ENCODE measurements around the gene SLC13A3. TPM values are rescaled to one million over a fixed set of nuclear protein-coding genes. Genes with fewer than 3 reads are reported as not detected.

Gene SLC13A3
- total RNA-seq, 1 experiment from 2014 or later, result 17.5 TPM

- no peak overlapping the region for H2AFZ ChIP-seq (ENCODE audit: low read length)
- H2BK20ac ChIP-seq (ENCODE audit: low read depth, low read length, poor library complexity, severe bottlenecking), result no peak overlapping the region
- Mint-ChIP-seq H3K36me3 (ENCODE audit: insufficient read depth in 1 of 3, low read depth in 3 of 3) (peaks cover 1 to 6% (median 2%) of the 10 kb centered on the region in 3 experiments; a peak in 4 of 7 replicates), H3K27me3 (ENCODE audit: low read depth) (peaks cover 2% of the 10 kb centered on the region; the same call in 1 of the 2 replicates), H3K27ac (no peak overlapping the region; a peak in 1 of 7 replicates), H3K9me3 (no peaks in the 10 kb centered on the region; a peak in 2 of 5 replicates), H3K4me3 (no peak overlapping the region), H3K4me1 (peaks cover 35 to 40% of the 10 kb centered on the region in 2 experiments)
- no peaks in the 10 kb centered on the region for H3K9me3 ChIP-seq (ENCODE audit: control insufficient read depth, low read depth, low read length)
- no peak overlapping the region for H4K8ac ChIP-seq (replicated peaks; ENCODE audit: insufficient read length, low read depth, low read length)
- H3K27ac ChIP-seq (ENCODE audit: insufficient read length, low read depth, low read length), result no peak overlapping the region
- H3K27me3 ChIP-seq (ENCODE audit: insufficient read depth, low read length), result no peaks in the 10 kb centered on the region
- no peaks in the 10 kb centered on the region for H3K4me1 ChIP-seq (ENCODE audit: insufficient read depth, low read length)
- H3T11ph ChIP-seq (ENCODE audit: low read length), result no peak overlapping the region
- H4K20me1 ChIP-seq (ENCODE audit: control insufficient read depth, insufficient read depth, insufficient read length), result peaks cover 3% of the 10 kb centered on the region
- DNase-seq, result no peak
- no peak overlapping the region for H2BK15ac ChIP-seq (ENCODE audit: low read depth, low read length)
- H2AK5ac ChIP-seq (ENCODE audit: insufficient read length, low read length), result no peak overlapping the region
- H4K91ac ChIP-seq (ENCODE audit: insufficient read length, low read depth, low read length), result no peak overlapping the region
- H3K4ac ChIP-seq (ENCODE audit: low read depth, low read length), result no peak overlapping the region
- H2BK120ac ChIP-seq (ENCODE audit: low read depth, low read length, poor library complexity, severe bottlenecking), result no peak overlapping the region
- H3K56ac ChIP-seq (ENCODE audit: insufficient read length, low read depth, low read length), result no peak overlapping the region
- no peak overlapping the region for H2BK5ac ChIP-seq (ENCODE audit: insufficient read length, low read length)
- no peak overlapping the region for H4K5ac ChIP-seq (ENCODE audit: insufficient read length, low read depth, low read length)
- H3K4me2 ChIP-seq (ENCODE audit: insufficient read depth, insufficient read length, low read length), result no peak overlapping the region
- H3K14ac ChIP-seq (ENCODE audit: insufficient read depth, low read length), result no peak overlapping the region
- H3K23ac ChIP-seq (ENCODE audit: insufficient read length, low read depth, low read length), result no peak overlapping the region
- no peak overlapping the region for H3K18ac ChIP-seq (ENCODE audit: insufficient read length, low read depth, low read length)
- no peak for TF ChIP-seq CTCF (conservative IDR thresholded peaks at IDR 0.05)
- no peak overlapping the region for H2BK12ac ChIP-seq (ENCODE audit: insufficient read length, low read depth, low read length)
- no CpG with 5 or more reads among the region's 4 CpGs for WGBS (ENCODE audit: extremely low coverage, insufficient read length, low lambda C conversion rate)
- no peaks in the 10 kb centered on the region for H3K79me1 ChIP-seq (ENCODE audit: insufficient read depth, low read depth, low read length, poor library complexity, severe bottlenecking)
- no peaks in the 10 kb centered on the region for H3K79me2 ChIP-seq (ENCODE audit: insufficient read depth, low read length)
- no peak overlapping the region for H3K9ac ChIP-seq (ENCODE audit: extremely low read depth, insufficient read length, low read length)
- no peaks in the 10 kb centered on the region for H3K23me2 ChIP-seq (ENCODE audit: insufficient read length, low read depth, low read length, poor library complexity, severe bottlenecking)
Measured at GRCh38 chr20:46638898-46639274, 12.4 kb downstream of the SLC13A3 start.

Data from H9 (cell line).